ENCODE results near the gene CELA2A. TPM values are rescaled to one million over a fixed set of nuclear protein-coding genes. Genes with fewer than 3 reads are reported as not detected.

Gene CELA2A
- total RNA-seq, 1 donor from 2014 or later = not detected

- DNase-seq (ENCODE audit: low spot score) = no peak
- H2AFZ ChIP-seq (replicated peaks) = no peak overlapping the region
- Mint-ChIP-seq H3K27ac (no peak overlapping the region), H3K27me3 (ENCODE audit: insufficient read depth, low read depth) (peaks cover 16% of the 10 kb centered on the region), H3K4me1 (peaks cover 5% of the 10 kb centered on the region), H3K4me3 (no peak overlapping the region), H3K9me3 (no peaks in the 10 kb centered on the region), H3K36me3 (no peaks in the 10 kb centered on the region)
- TF ChIP-seq EZH2 (IDR thresholded peaks at IDR 0.05) = no peak
- H3K9me3 ChIP-seq (ENCODE audit: low read depth) = no peaks in the 10 kb centered on the region
- H3K4me2 ChIP-seq = no peak overlapping the region
- H3K4me3 ChIP-seq = no peak overlapping the region
- H3K9ac ChIP-seq = no peak overlapping the region
- H3K36me3 ChIP-seq = no peaks in the 10 kb centered on the region
- H3K79me2 ChIP-seq (ENCODE audit: low read depth) = no peaks in the 10 kb centered on the region
- H3K4me1 ChIP-seq = no peaks in the 10 kb centered on the region
- no peak overlapping the region for H3K27ac ChIP-seq
- no peaks in the 10 kb centered on the region for H3F3A ChIP-seq (ENCODE audit: low read depth)
- no peaks in the 10 kb centered on the region for H4K20me1 ChIP-seq (ENCODE audit: low read depth)
- no peaks in the 10 kb centered on the region for H3K27me3 ChIP-seq
Measured at GRCh38 chr1:15442119-15442518, 14.4 kb upstream of the CELA2A start.

- H3F3A ChIP-seq (ENCODE audit: low read depth) = no peaks in the 10 kb centered on the region
- no peaks in the 10 kb centered on the region for H4K20me1 ChIP-seq (ENCODE audit: low read depth)
- Mint-ChIP-seq H3K27ac (no peak overlapping the region), H3K36me3 (no peaks in the 10 kb centered on the region), H3K27me3 (ENCODE audit: insufficient read depth, low read depth) (peaks cover 16% of the 10 kb centered on the region), H3K4me1 (peaks cover 2% of the 10 kb centered on the region), H3K9me3 (no peaks in the 10 kb centered on the region), H3K4me3 (no peak overlapping the region)
- H3K4me1 ChIP-seq = no peaks in the 10 kb centered on the region
- no peak overlapping the region for H3K4me2 ChIP-seq
- H3K9ac ChIP-seq = no peak overlapping the region
- no peak for DNase-seq (ENCODE audit: low spot score)
- H3K27ac ChIP-seq = no peak overlapping the region
- no peaks in the 10 kb centered on the region for H3K27me3 ChIP-seq
- no peaks in the 10 kb centered on the region for H3K9me3 ChIP-seq (ENCODE audit: low read depth)
- H3K36me3 ChIP-seq = no peaks in the 10 kb centered on the region
- H3K4me3 ChIP-seq = no peak overlapping the region
- H2AFZ ChIP-seq (replicated peaks) = no peak overlapping the region
- H3K79me2 ChIP-seq (ENCODE audit: low read depth) = no peaks in the 10 kb centered on the region
- TF ChIP-seq, protein P1, sequence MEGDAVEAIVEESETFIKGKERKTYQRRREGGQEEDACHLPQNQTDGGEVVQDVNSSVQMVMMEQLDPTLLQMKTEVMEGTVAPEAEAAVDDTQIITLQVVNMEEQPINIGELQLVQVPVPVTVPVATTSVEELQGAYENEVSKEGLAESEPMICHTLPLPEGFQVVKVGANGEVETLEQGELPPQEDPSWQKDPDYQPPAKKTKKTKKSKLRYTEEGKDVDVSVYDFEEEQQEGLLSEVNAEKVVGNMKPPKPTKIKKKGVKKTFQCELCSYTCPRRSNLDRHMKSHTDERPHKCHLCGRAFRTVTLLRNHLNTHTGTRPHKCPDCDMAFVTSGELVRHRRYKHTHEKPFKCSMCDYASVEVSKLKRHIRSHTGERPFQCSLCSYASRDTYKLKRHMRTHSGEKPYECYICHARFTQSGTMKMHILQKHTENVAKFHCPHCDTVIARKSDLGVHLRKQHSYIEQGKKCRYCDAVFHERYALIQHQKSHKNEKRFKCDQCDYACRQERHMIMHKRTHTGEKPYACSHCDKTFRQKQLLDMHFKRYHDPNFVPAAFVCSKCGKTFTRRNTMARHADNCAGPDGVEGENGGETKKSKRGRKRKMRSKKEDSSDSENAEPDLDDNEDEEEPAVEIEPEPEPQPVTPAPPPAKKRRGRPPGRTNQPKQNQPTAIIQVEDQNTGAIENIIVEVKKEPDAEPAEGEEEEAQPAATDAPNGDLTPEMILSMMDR (IDR thresholded peaks at IDR 0.05) = no peak
- no peak for TF ChIP-seq EZH2phosphoT487 (IDR thresholded peaks at IDR 0.05)
- no peak for TF ChIP-seq EZH2 (IDR thresholded peaks at IDR 0.05)
Measured at GRCh38 chr1:15442759-15443158, 13.8 kb upstream of the CELA2A start.

DNA sequence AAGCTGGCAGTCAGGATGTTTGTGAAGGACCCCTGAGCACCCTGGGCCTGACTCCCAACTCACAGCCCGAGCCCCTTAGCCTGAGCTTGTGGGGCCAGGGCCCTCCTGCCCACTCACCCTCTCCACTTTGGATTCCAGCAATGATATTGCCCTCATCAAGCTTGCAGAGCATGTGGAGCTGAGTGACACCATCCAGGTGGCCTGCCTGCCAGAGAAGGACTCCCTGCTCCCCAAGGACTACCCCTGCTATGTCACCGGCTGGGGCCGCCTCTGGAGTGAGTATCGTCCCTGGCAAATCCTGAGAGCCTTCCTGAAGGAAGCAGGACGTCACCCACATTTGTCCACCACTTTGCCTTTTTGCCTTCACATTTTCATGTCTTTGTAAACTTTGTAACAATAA lies 13.3 kb upstream of the CELA2A start:
- Histone ChIP-seq H3K36me3 (no peaks in the 10 kb centered on the region), H3K4me3 (no peak overlapping the region), H3K79me2 (ENCODE audit: low read depth) (no peaks in the 10 kb centered on the region), H4K20me1 (ENCODE audit: low read depth) (no peaks in the 10 kb centered on the region), H3K27me3 (no peaks in the 10 kb centered on the region), H3F3A (ENCODE audit: low read depth) (no peaks in the 10 kb centered on the region), H3K9ac (no peak overlapping the region), H3K4me2 (no peak overlapping the region), H3K9me3 (ENCODE audit: low read depth) (no peaks in the 10 kb centered on the region), H3K27ac (no peak overlapping the region), H3K4me1 (no peaks in the 10 kb centered on the region), H2AFZ (replicated peaks) (no peak overlapping the region)
- H3K4me1 Mint-ChIP-seq = peaks cover 2% of the 10 kb centered on the region
- H3K36me3 Mint-ChIP-seq = no peaks in the 10 kb centered on the region
- no peak overlapping the region for H3K4me3 Mint-ChIP-seq
- TF ChIP-seq EZH2 (IDR thresholded peaks at IDR 0.05) (no peak), EZH2phosphoT487 (IDR thresholded peaks at IDR 0.05) (no peak)
- TF ChIP-seq, protein P1 (IDR thresholded peaks at IDR 0.05) = no peak
- H3K9me3 Mint-ChIP-seq = no peaks in the 10 kb centered on the region
- peaks cover 16% of the 10 kb centered on the region for H3K27me3 Mint-ChIP-seq (ENCODE audit: insufficient read depth, low read depth)
- no peak for DNase-seq (ENCODE audit: low spot score)
- H3K27ac Mint-ChIP-seq = no peak overlapping the region

GRCh38 chr1:15444468-15445389 lies 11.8 kb upstream of the CELA2A start:
- Histone ChIP-seq H3K79me2 (ENCODE audit: low read depth) (no peaks in the 10 kb centered on the region), H4K20me1 (ENCODE audit: low read depth) (no peaks in the 10 kb centered on the region), H3K4me3 (no peak overlapping the region), H3K4me2 (no peak overlapping the region), H3K9me3 (ENCODE audit: low read depth) (no peaks in the 10 kb centered on the region), H3K9ac (no peak overlapping the region), H3K4me1 (no peaks in the 10 kb centered on the region), H3K36me3 (no peaks in the 10 kb centered on the region), H3F3A (ENCODE audit: low read depth) (no peaks in the 10 kb centered on the region), H2AFZ (replicated peaks) (no peak overlapping the region), H3K27ac (no peak overlapping the region), H3K27me3 (no peaks in the 10 kb centered on the region)
- no peak for DNase-seq (ENCODE audit: low spot score)
- TF ChIP-seq, protein P1 (IDR thresholded peaks at IDR 0.05) = no peak
- TF ChIP-seq EZH2phosphoT487 (IDR thresholded peaks at IDR 0.05) = no peak
- peaks cover 2% of the 10 kb centered on the region for H3K4me1 Mint-ChIP-seq
- no peaks in the 10 kb centered on the region for H3K36me3 Mint-ChIP-seq
- no peaks in the 10 kb centered on the region for H3K9me3 Mint-ChIP-seq
- no peak overlapping the region for H3K4me3 Mint-ChIP-seq
- H3K27me3 Mint-ChIP-seq (ENCODE audit: insufficient read depth, low read depth) = peaks cover 17% of the 10 kb centered on the region
- peak overlapping the region; percentile 74 for H3K27ac Mint-ChIP-seq

All from neural progenitor cell (in vitro differentiated cells).